ENCODE measurements around the gene MEX3B.

GRCh38 chr15:82043796-82044372, 1.9 kb downstream of the MEX3B start:
- TF ChIP-seq TAF1 (IDR thresholded peaks at IDR 0.05; ENCODE audit: borderline replicate concordance, low read depth, low read length) (no peak), POLR2AphosphoS5 (IDR thresholded peaks at IDR 0.05; ENCODE audit: low read depth, low read length) (no peak)
